GM12873 (cell line): Measurements from ENCODE around the gene ARL8B.

ENCODE experiments used
- CTCF ChIP-seq: IDR thresholded peaks from 2 replicates; pipeline ENCODE4 v1.5.1; 2012; ENCODE audit warnings: low read depth, mild to moderate bottlenecking, moderate library complexity, low read length, control low read depth; ENCODE audit not compliant: insufficient read depth; ENCODE audit errors: missing control alignments

The ARL8B gene

GRCh38 chr3:5213574-5213966 is 91.5 kb downstream of the ARL8B start:
- TF ChIP-seq CTCF: no peak

GRCh38 chr3:5214352-5214751 is 92.3 kb downstream of the ARL8B start:
- no peak for TF ChIP-seq CTCF

GRCh38 chr3:5217824-5218595 is 95.9 kb downstream of the ARL8B start:
- no peak for TF ChIP-seq CTCF

- TF ChIP-seq CTCF: no peak
Observed at GRCh38 chr3:5218815-5219214, 96.7 kb downstream of the ARL8B start.

GRCh38 chr3:5219216-5219615 is 97.1 kb downstream of the ARL8B start:
- no peak for TF ChIP-seq CTCF

- no peak for TF ChIP-seq CTCF
Observed at GRCh38 chr3:5220193-5220592, 98.1 kb downstream of the ARL8B start.

- no peak for TF ChIP-seq CTCF
Observed at GRCh38 chr3:5220667-5221431, 98.8 kb downstream of the ARL8B start.
